H1 (cell line): ENCODE data around the gene ASPN. TPM values are rescaled to one million over a fixed set of nuclear protein-coding genes. Genes with fewer than 3 reads are reported as not detected.

ENCODE experiments used
- CTCF ChIA-PET: fragments of 300-600 bp; sonication (Branson Sonifier 250); formaldehyde crosslinking; loops from one replicate; lab custom pipeline; 2021; ENCODE audit not compliant: partially characterized antibody; lab: Charles Lee
- POLR2A ChIA-PET: fragments of 300-600 bp; sonication (Branson Sonifier 250); formaldehyde crosslinking; loops from one replicate; lab custom pipeline; 2021; ENCODE audit warnings: inconsistent platforms; ENCODE audit not compliant: partially characterized antibody; lab: Charles Lee
- DNase-seq, 2 experiments: peaks; one replicate each; pipeline versions ENCODE4 v3.0.0 to v3.0.0-alpha.2; 2010 to 2022; ENCODE audit warnings: low spot score in 2 of 2, low read depth in 1 of 2, mixed read lengths in 1 of 2
- FAIRE-seq: peaks from 2 replicates; lab custom pipeline; 2011; peaks lifted over from hg19 to GRCh38; lab: Jason Lieb, UNC
- H2AFZ ChIP-seq: 2 replicates; pipeline ENCODE4 v1.8.1; 2012; ENCODE audit warnings: low read length, inconsistent platforms
- H2AK5ac ChIP-seq: 2 replicates; pipeline ENCODE4 v1.6.1; 2013; ENCODE audit warnings: low read depth, low read length
- H2BK120ac ChIP-seq: replicated peaks from 2 replicates; pipeline ENCODE3; 2013; ENCODE audit warnings: low read depth, low read length, inconsistent platforms
- H2BK12ac ChIP-seq: 2 replicates; pipeline ENCODE4 v1.6.1; 2013; ENCODE audit warnings: low read depth, low read length
- H2BK15ac ChIP-seq: 2 replicates; pipeline ENCODE4 v1.6.1; 2013; ENCODE audit warnings: low read length
- H2BK20ac ChIP-seq: 2 replicates; pipeline ENCODE4 v1.6.1; 2013; ENCODE audit warnings: low read length
- H2BK5ac ChIP-seq: 2 replicates; pipeline ENCODE4 v1.6.1; 2013; ENCODE audit warnings: low read depth, low read length
- H3K14ac ChIP-seq: 2 replicates; pipeline ENCODE4 v1.6.1; 2013; ENCODE audit warnings: inconsistent platforms; ENCODE audit not compliant: insufficient read length
- H3K18ac ChIP-seq: 2 replicates; pipeline ENCODE4 v1.6.1; 2013; ENCODE audit warnings: low read length; ENCODE audit errors: extremely low read depth
- H3K23ac ChIP-seq: 2 replicates; pipeline ENCODE4 v1.6.1; 2013; ENCODE audit warnings: inconsistent platforms; ENCODE audit not compliant: insufficient read length
- H3K23me2 ChIP-seq: 2 replicates; pipeline ENCODE4 v1.6.1; 2013; ENCODE audit warnings: low read depth, low read length
- H3K27ac ChIP-seq: 2 replicates; pipeline ENCODE4 v1.6.1; 2011; ENCODE audit warnings: low read depth, low read length, inconsistent platforms
- H3K27me3 ChIP-seq, 4 experiments: replicated peaks in 1 of 4; 1 replicate in 1 of 4; 2 replicates in 3 of 4; pipeline versions ENCODE4 v1.6.1 to v1.8.1; 2011 to 2013; ENCODE audit warnings: low read length in 3 of 4, mild to moderate bottlenecking in 3 of 4, inconsistent platforms in 2 of 4, mixed read lengths in 2 of 4, moderate library complexity in 1 of 4; ENCODE audit not compliant: control insufficient read depth in 3 of 4, insufficient read depth in 3 of 4; ENCODE audit errors: extremely low read depth in 1 of 4
- H3K36me3 ChIP-seq, 4 experiments: 2 replicates each; pipeline versions ENCODE4 v1.6.1 to v1.8.1; 2011 to 2013; ENCODE audit warnings: mild to moderate bottlenecking in 4 of 4, low read length in 3 of 4, moderate library complexity in 2 of 4, control low read depth in 1 of 4, inconsistent platforms in 1 of 4; ENCODE audit not compliant: insufficient read depth in 4 of 4, control insufficient read depth in 2 of 4
- H3K4ac ChIP-seq: replicated peaks from 2 replicates; pipeline ENCODE3; 2013; ENCODE audit warnings: low read length, low read depth, mixed read lengths, inconsistent platforms; ENCODE audit not compliant: insufficient read length
- H3K4me1 ChIP-seq, 4 experiments: replicated peaks in 1 of 4; 1 replicate in 1 of 4; 2 replicates in 3 of 4; pipeline versions ENCODE4 v1.6.1 to v1.8.1; 2011 to 2013; ENCODE audit warnings: low read length in 3 of 4, inconsistent platforms in 2 of 4, mixed read lengths in 1 of 4; ENCODE audit not compliant: insufficient read depth in 4 of 4, control insufficient read depth in 3 of 4
- H3K4me2 ChIP-seq, 2 experiments: 2 replicates each; pipeline versions ENCODE4 v1.6.1 to v1.8.1; 2011 to 2013; ENCODE audit warnings: low read depth in 2 of 2, low read length in 2 of 2, control low read depth in 1 of 2, inconsistent platforms in 1 of 2, mild to moderate bottlenecking in 1 of 2; ENCODE audit not compliant: insufficient read depth in 1 of 2
- H3K4me3 ChIP-seq, 4 experiments: fragments of 200-600, 300-600 bp in 1 of 4; sonication (generic), shearing (Covaris generic), sonication (Bioruptor Twin) in 1 of 4; 2 replicates each; pipeline versions ENCODE4 v1.5.1 to v1.8.1; 2011 to 2016; ENCODE audit warnings: low read length in 4 of 4, low read depth in 3 of 4, control low read depth in 2 of 4, inconsistent platforms in 2 of 4, mild to moderate bottlenecking in 2 of 4, mixed read lengths in 1 of 4, moderate library complexity in 1 of 4; ENCODE audit not compliant: insufficient read depth in 2 of 4; ENCODE audit errors: extremely low read depth in 1 of 4
- H3K56ac ChIP-seq: replicated peaks from 2 replicates; pipeline ENCODE3; 2013; ENCODE audit warnings: low read depth, mild to moderate bottlenecking, mixed read lengths, low read length, inconsistent platforms; ENCODE audit not compliant: insufficient read length
- H3K79me1 ChIP-seq: 2 replicates; pipeline ENCODE4 v1.6.1; 2013; ENCODE audit warnings: low read depth, low read length, control low read depth
- H3K79me2 ChIP-seq, 2 experiments: 2 replicates each; pipeline versions ENCODE4 v1.6.1 to v1.8.1; 2012 to 2013; ENCODE audit warnings: low read length in 2 of 2, mild to moderate bottlenecking in 2 of 2, inconsistent platforms in 1 of 2; ENCODE audit not compliant: insufficient read depth in 2 of 2, control insufficient read depth in 1 of 2
- H3K9ac ChIP-seq, 4 experiments: replicated peaks in 1 of 4; 1 replicate in 1 of 4; 2 replicates in 3 of 4; pipeline versions ENCODE4 v1.6.1 to v1.8.1; 2011 to 2013; ENCODE audit warnings: low read depth in 3 of 4, low read length in 3 of 4, control low read depth in 2 of 4, mild to moderate bottlenecking in 2 of 4, moderate library complexity in 2 of 4, inconsistent platforms in 1 of 4; ENCODE audit errors: extremely low read depth in 1 of 4
- H3K9me3 ChIP-seq, 2 experiments: 2 replicates each; pipeline versions ENCODE4 v1.6.1 to v1.8.1; 2012 to 2013; ENCODE audit warnings: mild to moderate bottlenecking in 2 of 2, moderate library complexity in 2 of 2, control low read depth in 1 of 2, inconsistent platforms in 1 of 2, low read depth in 1 of 2, low read length in 1 of 2, mixed read lengths in 1 of 2; ENCODE audit not compliant: insufficient read depth in 2 of 2
- H4K20me1 ChIP-seq, 2 experiments: replicated peaks in 1 of 2; 2 replicates each; pipeline versions ENCODE3 to v1.8.1; 2011 to 2013; ENCODE audit warnings: inconsistent platforms in 2 of 2, low read length in 2 of 2, mild to moderate bottlenecking in 1 of 2; ENCODE audit not compliant: insufficient read depth in 2 of 2, control insufficient read depth in 1 of 2
- H4K5ac ChIP-seq: 2 replicates; pipeline ENCODE4 v1.6.1; 2013; ENCODE audit warnings: low read length, low read depth, mixed read lengths, inconsistent platforms; ENCODE audit not compliant: insufficient read length
- H4K8ac ChIP-seq: 2 replicates; pipeline ENCODE4 v1.8.0; 2013; ENCODE audit warnings: mild to moderate bottlenecking, moderate library complexity, low read length, inconsistent platforms; ENCODE audit not compliant: insufficient read depth; ENCODE audit errors: extremely low read depth
- H4K91ac ChIP-seq: replicated peaks from 2 replicates; pipeline ENCODE3; 2013; ENCODE audit warnings: low read length, mixed read lengths, inconsistent platforms; ENCODE audit not compliant: insufficient read length
- CTCF ChIP-seq, 3 experiments: IDR thresholded peaks; 1 replicate in 2 of 3; 2 replicates in 1 of 3; pipeline versions ENCODE4 v1.5.1 to v1.6.1; 2011; ENCODE audit warnings: low read length in 3 of 3, mild to moderate bottlenecking in 3 of 3, inconsistent platforms in 2 of 3, low read depth in 1 of 3, moderate library complexity in 1 of 3; ENCODE audit not compliant: insufficient read depth in 1 of 3; ENCODE audit errors: control extremely low read depth in 1 of 3
- RAD21 ChIP-seq, 2 experiments: IDR thresholded peaks in 1 of 2; conservative IDR thresholded peaks in 1 of 2; 2 replicates each; pipeline ENCODE4 v1.6.1; 2011; ENCODE audit warnings: low read depth in 2 of 2, low read length in 2 of 2, improper control_type of control experiment in 1 of 2, inconsistent platforms in 1 of 2, mild to moderate bottlenecking in 1 of 2, moderate library complexity in 1 of 2
- TCF12 ChIP-seq: IDR thresholded peaks from 2 replicates; pipeline ENCODE4 v1.6.1; 2011; ENCODE audit warnings: low read depth, mild to moderate bottlenecking, low read length
- WGBS, 2 experiments: shearing (Covaris generic) in 1 of 2; methylation state at CpG; one replicate each; pipeline versions ENCODE4 v1.1.6 to v1.1.7; 2013 to 2015; ENCODE audit warnings: low lambda C conversion rate in 2 of 2, mixed read lengths in 2 of 2, inconsistent platforms in 1 of 2, low coverage in 1 of 2, missing lambda C conversion rate in 1 of 2; ENCODE audit not compliant: insufficient replicate concordance in 2 of 2, insufficient coverage in 1 of 2, insufficient read length in 1 of 2; ENCODE audit errors: extremely low coverage in 1 of 2, missing lambda C conversion rate in 1 of 2; 5-methylcytosine and 5-hydroxymethylcytosine counted together
- polyA plus RNA-seq, 7 experiments: library from polyadenylated mRNA; depleted of rRNA in 3 of 7; stranded (reverse) in 5 of 7; unstranded in 2 of 7; fragments of >200 nt in 5 of 7; fragments of 200-250 nt in 2 of 7; gene quantifications; 1 replicate in 5 of 7; 2 replicates in 1 of 7; 4 replicates in 1 of 7; pipeline versions ENCODE4 v1.2.1 to v1.2.3, GENCODE V29; 2011 to 2013; ENCODE audit warnings: missing spikeins in 2 of 7, mixed read lengths in 2 of 7
- total RNA-seq: library from RNA; stranded (reverse); fragmentation: NEBNext Ultra II Directional; extraction: Animal tissue kit (Norgen Biotek cat#: 25700); gene quantifications from 2 replicates; pipeline ENCODE4 v1.2.1, GENCODE V29; 2021

The ASPN gene
- total and polyA plus RNA-seq, 2 of the 8 experiments (the other 6 are each of a cell fraction or from before 2014, with no cell fraction given): not detected

- Histone ChIP-seq H3K79me1 (no peaks in the 10 kb centered on the region), H3K27me3 (no peaks in the 10 kb centered on the region), H4K5ac (no peak overlapping the region), H2AK5ac (no peak overlapping the region), H3K4me1 (no peaks in the 10 kb centered on the region), H3K4ac (no peak overlapping the region), H2BK12ac (no peak overlapping the region), H3K4me3 (no peak overlapping the region), H3K14ac (no peak overlapping the region), H2BK15ac (no peak overlapping the region), H3K9ac (no peak overlapping the region), H3K79me2 (no peaks in the 10 kb centered on the region), H3K56ac (no peak overlapping the region), H2BK20ac (no peak overlapping the region), H3K23ac (no peak overlapping the region), H3K18ac (no peak overlapping the region), H2BK120ac (no peak overlapping the region), H4K91ac (no peak overlapping the region), H3K23me2 (no peaks in the 10 kb centered on the region), H3K36me3 (no peaks in the 10 kb centered on the region), H3K27ac (no peak overlapping the region), H3K9me3 (no peaks in the 10 kb centered on the region), H2BK5ac (no peak overlapping the region), H4K20me1 (no peaks in the 10 kb centered on the region), H3K4me2 (no peak overlapping the region), H4K8ac (no peak overlapping the region), H2AFZ (no peak overlapping the region)
- no peak for DNase-seq
- 70% methylated on average over 3 of the region's 3 CpGs; no CpG with 5 or more reads in 1 of the 2 experiments for WGBS, 2 experiments
- peak; percentile 63 to 71 for TF ChIP-seq RAD21 (IDR thresholded peaks at IDR 0.05 in 1 of 2, conservative IDR thresholded peaks at IDR 0.05 in 1 of 2; ENCODE audit: low read depth in 2 of 2, low read length in 2 of 2)
- no peak for TF ChIP-seq TCF12
- TF ChIP-seq CTCF (IDR thresholded peaks at IDR 0.05; ENCODE audit: control extremely low read depth in 1 of 3, insufficient read depth in 1 of 3, low read depth in 1 of 3, low read length in 3 of 3): peak; percentile 44 to 54 (median 50)
- CTCF ChIA-PET: interaction anchor here (0.5 to 2.0 kb wide), 13 partner anchors 8 to 439 kb away, joined by 3 to 9 read pairs (median 3); partner anchors contain the start of gene CENPP
- POLR2A ChIA-PET: no interaction called here
- peak; percentile 62 for FAIRE-seq
These were observed 27.1 kb downstream of the ASPN start for GRCh38 chr9:92455217-92455616.
